T47D (cell line): ENCODE results near the gene C1QL4.
A peak's percentile ranks its signal among the peaks of the same experiment; 100 is the strongest.

Experiments
- DNase-seq, 2 experiments: peaks; one replicate each; pipeline versions ENCODE4 v3.0.0 to v3.0.0-alpha.2; 2011 to 2012; ENCODE audit warnings: low read depth in 1 of 2, low spot score in 1 of 2
- JUND ChIP-seq: IDR thresholded peaks from 2 replicates; pipeline ENCODE4 v1.6.1; 2012; ENCODE audit warnings: low read depth
- in situ Hi-C: cut with HindIII; loops from 2 replicates; pipeline ENCODE4 v1.10.0; 2016; ENCODE audit warnings: low sequenced_read_pairs, low pct_unique_long_range_greater_than_20kb

Gene C1QL4

GRCh38 chr12:49297695-49298060 lies 39.3 kb downstream of the C1QL4 start:
- no peak for TF ChIP-seq JUND
- in situ Hi-C loops = no loop called here
- no peak for DNase-seq

GRCh38 chr12:49296836-49297694 lies 39.9 kb downstream of the C1QL4 start:
- peak; percentile 88 to 91 for DNase-seq
- no peak for TF ChIP-seq JUND
- in situ Hi-C loops = no loop called here

GRCh38 chr12:49296034-49296835 lies 40.8 kb downstream of the C1QL4 start:
- in situ Hi-C loops = no loop called here
- DNase-seq = peak; percentile 66 to 77
- no peak for TF ChIP-seq JUND

- DNase-seq = no peak
- no peak for TF ChIP-seq JUND
- in situ Hi-C loops = no loop called here
Observed at GRCh38 chr12:49295082-49295936, 41.7 kb downstream of the C1QL4 start, which contains the start of gene PRPH. TSS of gene PRPH (plus strand) at chr12:49295147. CDS start at chr12:49295201, 54 bp downstream.

GRCh38 chr12:49294804-49295081 lies 42.2 kb downstream of the C1QL4 start:
- TF ChIP-seq JUND = no peak
- no peak for DNase-seq
- in situ Hi-C loops = no loop called here

- no peak for TF ChIP-seq JUND
- DNase-seq = no peak
- in situ Hi-C loops = no loop called here
Observed at GRCh38 chr12:49294086-49294803, 42.7 kb downstream of the C1QL4 start.

GRCh38 chr12:49293056-49293956 lies 43.7 kb downstream of the C1QL4 start:
- no peak for DNase-seq
- in situ Hi-C loops = no loop called here
- TF ChIP-seq JUND = no peak

GRCh38 chr12:49292729-49293055 lies 44.3 kb downstream of the C1QL4 start:
- no peak for DNase-seq
- in situ Hi-C loops = no loop called here
- no peak for TF ChIP-seq JUND

GRCh38 chr12:49288922-49289555 lies 47.9 kb downstream of the C1QL4 start:
- TF ChIP-seq JUND = no peak
- in situ Hi-C loops = no loop called here
- no peak for DNase-seq

- in situ Hi-C loops = no loop called here
- DNase-seq = peak; percentile 72 to 74
- no peak for TF ChIP-seq JUND
Observed at GRCh38 chr12:49288412-49288853, 48.6 kb downstream of the C1QL4 start.

GRCh38 chr12:49287876-49288275 lies 49.1 kb downstream of the C1QL4 start:
- in situ Hi-C loops = no loop called here
- no peak for TF ChIP-seq JUND
- DNase-seq = no peak
